Fibroblast of the aortic adventitia (primary cell): Measurements from ENCODE around the gene FICD. TPM values are rescaled to one million over a fixed set of nuclear protein-coding genes. Genes with fewer than 3 reads are reported as not detected.

ENCODE experiments used
- DNase-seq: peaks from one replicate; pipeline ENCODE4 v3.0.0-alpha.2; 2010; ENCODE audit warnings: low read depth
- H3K4me3 ChIP-seq: 2 replicates; pipeline ENCODE4 v1.5.1; 2011; ENCODE audit warnings: low read depth, mild to moderate bottlenecking, control low read depth, low read length, moderate library complexity
- CTCF ChIP-seq: IDR thresholded peaks from 2 replicates; pipeline ENCODE4 v1.5.1; 2011; ENCODE audit warnings: mild to moderate bottlenecking, low read length, control low read depth, inconsistent platforms; ENCODE audit not compliant: insufficient read depth
- total RNA-seq: library from RNA; depleted of rRNA; stranded (reverse); fragments of >200 nt; gene quantifications from 2 replicates; pipeline ENCODE4 v1.2.3, GENCODE V29; 2012; ENCODE audit warnings: low replicate concordance

FICD gene
- total RNA-seq, 1 donor: 11.6 TPM

GRCh38 chr12:108477881-108478259, 37.2 kb upstream of the FICD start:
- DNase-seq: no peak
- H3K4me3 ChIP-seq: no peak overlapping the region
- TF ChIP-seq CTCF: no peak

- no peak for TF ChIP-seq CTCF
- no peak for DNase-seq
Observed at GRCh38 chr12:108478611-108479206, 36.4 kb upstream of the FICD start.

GRCh38 chr12:108479364-108480070, 35.6 kb upstream of the FICD start:
- H3K4me3 ChIP-seq: no peak overlapping the region
- no peak for TF ChIP-seq CTCF
- no peak for DNase-seq

More at GRCh38 chr12:108478611-108479206, 36.4 kb upstream of the FICD start:
- no peak overlapping the region for H3K4me3 ChIP-seq

DNA sequence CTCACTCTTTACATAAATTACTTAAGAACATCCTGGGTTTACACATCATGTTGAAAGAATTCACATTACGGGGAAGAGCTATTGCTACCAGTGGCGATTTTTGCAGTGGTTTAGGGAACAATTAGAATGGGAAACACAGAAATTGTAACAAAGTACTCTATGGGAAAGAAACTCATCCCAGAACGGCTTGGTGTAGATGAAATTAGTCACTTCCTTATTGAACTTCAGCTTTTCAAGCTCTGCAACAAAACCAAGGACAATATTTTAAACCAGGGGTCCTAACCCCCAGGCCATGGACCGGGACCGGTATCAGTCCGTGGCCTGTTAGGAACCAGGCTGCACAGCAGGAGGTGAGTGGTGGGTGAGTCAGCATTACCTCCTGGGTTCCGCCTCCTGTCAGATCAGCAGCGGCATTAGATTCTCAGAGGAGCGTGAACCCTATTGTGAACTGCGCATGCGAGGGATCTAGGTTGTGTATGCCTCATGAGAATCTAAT, 32.3 kb upstream of the FICD start:
- no peak for DNase-seq
- TF ChIP-seq CTCF: no peak
- no peak overlapping the region for H3K4me3 ChIP-seq

- no peak for TF ChIP-seq CTCF
- no peak for DNase-seq
- no peak overlapping the region for H3K4me3 ChIP-seq
Observed at GRCh38 chr12:108483213-108484059, 31.6 kb upstream of the FICD start.

GRCh38 chr12:108484431-108484830, 30.6 kb upstream of the FICD start:
- DNase-seq: no peak
- no peak overlapping the region for H3K4me3 ChIP-seq
- no peak for TF ChIP-seq CTCF
